K562 (cell line): ENCODE results near the gene LRRC74B. TPM values are rescaled to one million over a fixed set of nuclear protein-coding genes. Genes with fewer than 3 reads are reported as not detected.

Experiments used
- ATAC-seq: fragments of 200-7000 bp; cut with Tn5 transposase; 3 replicates; pipeline ENCODE4 v1.9.1; 2020; ENCODE audit warnings: moderate library complexity
- BruUV-seq: library from RNA; stranded (reverse); fragments of 400-500 nt; replicated peaks from 2 replicates; lab custom pipeline; 2021; lab: Mats Ljungman, UMichigan
- CTCF ChIA-PET: fragments of 300-600 bp; formaldehyde crosslinking; extraction: SDS; loops from one replicate; lab custom pipeline; 2021; ENCODE audit warnings: low intra/inter-chr PET ratio; lab: Yijun Ruan, JAX
- POLR2A ChIA-PET: fragments of 300-600, 350-650 bp; sonication (Branson Sonifier 250); formaldehyde crosslinking; extraction: SDS; loops from one replicate; lab custom pipeline; 2021; ENCODE audit warnings: antibody characterized with exemption, inconsistent platforms; lab: Yijun Ruan, JAX
- DNase-seq, 4 experiments: peaks; one replicate each; pipeline versions ENCODE4 v3.0.0 to v3.0.0-alpha.2; 2011 to 2018; ENCODE audit warnings: low spot score in 3 of 4, mixed read lengths in 3 of 4; ENCODE audit errors: extremely low read depth in 1 of 4
- FAIRE-seq: peaks from 2 replicates; lab custom pipeline; 2011; peaks lifted over from hg19 to GRCh38; lab: Jason Lieb, UNC
- H2AFZ ChIP-seq: 2 replicates; pipeline ENCODE4 v1.6.0; 2011; ENCODE audit warnings: low read depth, low read length, control low read depth, inconsistent platforms
- H3K27ac ChIP-seq: fragments of 200-600 bp; 3 replicates; pipeline ENCODE4 v1.8.0; 2011; ENCODE audit warnings: low read depth, mild to moderate bottlenecking, control low read depth, inconsistent platforms, low read length, moderate library complexity, mixed read lengths; ENCODE audit errors: extremely low read depth
- H3K27me3 ChIP-seq, 2 experiments: fragments of 300-600 bp in 1 of 2; 2 replicates in 1 of 2; 3 replicates in 1 of 2; pipeline versions ENCODE4 v1.6.0 to v1.8.0; 2011; ENCODE audit warnings: inconsistent platforms in 2 of 2, low read length in 2 of 2, mild to moderate bottlenecking in 1 of 2, mixed read lengths in 1 of 2, moderate library complexity in 1 of 2; ENCODE audit not compliant: control insufficient read depth in 2 of 2, insufficient read depth in 2 of 2
- H3K36me3 ChIP-seq: fragments of 300-600 bp; 3 replicates; pipeline ENCODE4 v1.8.0; 2011; ENCODE audit warnings: mild to moderate bottlenecking, low read length, inconsistent platforms; ENCODE audit not compliant: control insufficient read depth, insufficient read depth
- H3K4me1 ChIP-seq, 2 experiments: fragments of 200-600 bp in 1 of 2; replicated peaks in 1 of 2; 2 replicates in 1 of 2; 3 replicates in 1 of 2; pipeline versions ENCODE4 v1.5.1 to v1.8.0; 2011; ENCODE audit warnings: inconsistent platforms in 2 of 2, low read length in 2 of 2, mild to moderate bottlenecking in 1 of 2, mixed read lengths in 1 of 2, moderate library complexity in 1 of 2; ENCODE audit not compliant: control insufficient read depth in 2 of 2, insufficient read depth in 2 of 2
- H3K4me2 ChIP-seq: 2 replicates; pipeline ENCODE4 v1.6.1; 2011; ENCODE audit warnings: low read length, control low read depth, inconsistent platforms, mixed read lengths; ENCODE audit not compliant: insufficient read depth
- H3K4me3 ChIP-seq: fragments of 200-600 bp; sonication (generic), shearing (Covaris generic); 2 replicates; pipeline ENCODE4 v1.5.1; 2016; ENCODE audit warnings: control low read depth, inconsistent platforms
- H3K79me2 ChIP-seq: fragments of 200-600 bp; 3 replicates; pipeline ENCODE4 v1.8.0; 2011; ENCODE audit warnings: low read length, inconsistent platforms; ENCODE audit not compliant: control insufficient read depth, insufficient read depth
- H3K9ac ChIP-seq, 2 experiments: 2 replicates each; pipeline versions ENCODE4 v1.6.0 to v1.6.1; 2011; ENCODE audit warnings: low read depth in 2 of 2, low read length in 2 of 2, control low read depth in 1 of 2, inconsistent platforms in 1 of 2, mild to moderate bottlenecking in 1 of 2, mixed read lengths in 1 of 2; ENCODE audit not compliant: insufficient read depth in 1 of 2
- H3K9me1 ChIP-seq: one replicate; pipeline ENCODE4 v1.6.0; 2011; ENCODE audit warnings: inconsistent platforms, mild to moderate bottlenecking, low read length, moderate library complexity; ENCODE audit not compliant: control insufficient read depth, insufficient read depth
- H3K9me3 ChIP-seq: replicated peaks from 2 replicates; pipeline ENCODE4 v1.5.1; 2011; ENCODE audit warnings: low read depth, low read length, inconsistent platforms; ENCODE audit not compliant: control insufficient read depth, insufficient read depth
- H4K20me1 ChIP-seq: replicated peaks from 2 replicates; pipeline ENCODE4 v1.6.1; 2011; ENCODE audit warnings: low read length, inconsistent platforms, mixed read lengths; ENCODE audit not compliant: control insufficient read depth, insufficient read depth
- HDAC6 ChIP-seq: IDR thresholded peaks from 2 replicates; pipeline ENCODE4 v1.6.1; 2012; ENCODE audit warnings: low read depth, mild to moderate bottlenecking, control low read depth, inconsistent platforms, low read length, moderate library complexity
- HMG20B ChIP-seq: fragments of 250-450 bp; sonication (Bioruptor Pico); IDR thresholded peaks from 2 replicates; pipeline ENCODE4 v1.5.0; 2021; ENCODE audit warnings: mild to moderate bottlenecking
- KDM5B ChIP-seq: fragments of 200-600 bp; sonication (generic); IDR thresholded peaks from 2 replicates; pipeline ENCODE4 v1.6.1; 2012; ENCODE audit warnings: low read depth, mild to moderate bottlenecking, moderate library complexity, low read length, control low read depth, inconsistent platforms; ENCODE audit not compliant: insufficient replicate concordance
- MCM3 ChIP-seq: fragments of 450-650 bp; IDR thresholded peaks from 2 replicates; pipeline ENCODE4 v1.6.1; 2016
- MEF2A ChIP-seq: IDR thresholded peaks from 2 replicates; pipeline ENCODE4 v1.6.1; 2011; ENCODE audit warnings: low read depth, mild to moderate bottlenecking, low read length, moderate library complexity; ENCODE audit not compliant: control insufficient read depth
- PML ChIP-seq: IDR thresholded peaks from 2 replicates; pipeline ENCODE4 v1.6.1; 2012; ENCODE audit warnings: low read length, inconsistent platforms
- POLR2B ChIP-seq: fragments of 450-650 bp; IDR thresholded peaks from 2 replicates; pipeline ENCODE4 v1.6.1; 2018; ENCODE audit warnings: low read depth; ENCODE audit not compliant: partially characterized antibody
- SAFB ChIP-seq: fragments of 200-400 bp; formaldehyde crosslinking; IDR thresholded peaks from 2 replicates; pipeline ENCODE4 v1.6.1; 2017; ENCODE audit warnings: low read depth, low read length, borderline replicate concordance
- STAG1 ChIP-seq: sonication (generic); formaldehyde crosslinking; IDR thresholded peaks from 2 replicates; pipeline ENCODE4 v1.5.0; 2020; ENCODE audit warnings: missing genetic modification reagents, borderline replicate concordance
- THRAP3 ChIP-seq: fragments of 450-650 bp; IDR thresholded peaks from 2 replicates; pipeline ENCODE4 v1.6.1; 2016; ENCODE audit warnings: mild to moderate bottlenecking, inconsistent platforms, borderline replicate concordance
- YY1 ChIP-seq, 3 experiments: IDR thresholded peaks; 2 replicates each; pipeline ENCODE4 v1.6.1; 2011; ENCODE audit warnings: low read length in 2 of 3, mild to moderate bottlenecking in 2 of 3, moderate library complexity in 2 of 3, borderline replicate concordance in 1 of 3, control low read depth in 1 of 3, low read depth in 1 of 3; ENCODE audit not compliant: insufficient read depth in 3 of 3, insufficient replicate concordance in 2 of 3, control insufficient read depth in 1 of 3, insufficient read length in 1 of 3; ENCODE audit errors: extremely low read depth in 1 of 3
- ZC3H4 ChIP-seq: sonication (generic); formaldehyde crosslinking; IDR thresholded peaks from 2 replicates; pipeline ENCODE4 v1.9.0; 2021; ENCODE audit warnings: missing genetic modification reagents, borderline replicate concordance
- WGBS: fragments of 100-300 bp; shearing (Covaris generic); methylation state at CpG from one replicate; pipeline ENCODE4 v1.1.6; 2016; ENCODE audit warnings: low coverage, mixed read lengths; ENCODE audit not compliant: insufficient coverage; ENCODE audit errors: missing lambda C conversion rate; 5-methylcytosine and 5-hydroxymethylcytosine counted together
- in situ Hi-C: fragments of 300-500 bp; cut with MboI; formaldehyde crosslinking; loops from 4 replicates; pipeline ENCODE4 v1.15.0; 2018; ENCODE audit warnings: inconsistent platforms, mixed read lengths
- intact Hi-C: fragments of 100-400 bp; cut with micrococcal nuclease; formaldehyde crosslinking; loops from 2 replicates; pipeline ENCODE4 v1.14.2; 2022
- polyA plus RNA-seq, 8 experiments: library from polyadenylated mRNA; depleted of rRNA in 4 of 8; stranded (reverse) in 5 of 8; unstranded in 3 of 8; fragments of >200 nt; fragmentation: Nextera tagmentation in 2 of 8; fragmentation: Illumina TruSeq in 1 of 8; extraction: Ambion mirVana in 2 of 8; extraction: Trizol in 1 of 8; gene quantifications; 2 replicates each; pipeline versions ENCODE4 v1.2.1 to v1.2.3, GENCODE V29; 2011 to 2014; ENCODE audit warnings: inconsistent platforms in 1 of 8, missing spikeins in 1 of 8
- total RNA-seq, 7 experiments: library from RNA; depleted of rRNA in 6 of 7; stranded (reverse); fragments of >200 nt in 6 of 7; fragmentation: Illumina TruSeq in 2 of 7; extraction: Trizol in 2 of 7; gene quantifications; 2 replicates each; pipeline versions ENCODE4 v1.2.1 to v1.2.3, GENCODE V29; 2011 to 2021; ENCODE audit warnings: low replicate concordance in 1 of 7
- TF ChIP-seq, protein P1 (sequence below): sonication (generic); formaldehyde crosslinking; IDR thresholded peaks from 2 replicates; pipeline ENCODE4 v1.8.0; 2022; ENCODE audit warnings: mild to moderate bottlenecking, missing genetic modification reagents
- TF ChIP-seq, protein P2 (sequence below), 2 experiments: fragments of 250-450 bp in 1 of 2; fragments of 450-650 bp in 1 of 2; sonication (Bioruptor Pico) in 1 of 2; IDR thresholded peaks; 2 replicates each; pipeline versions ENCODE4 v1.6.1 to v1.8.0; 2016 to 2021; ENCODE audit warnings: mild to moderate bottlenecking in 2 of 2, moderate library complexity in 2 of 2, missing compliant biosample characterization in 1 of 2, missing genetic modification characterization in 1 of 2

Gene LRRC74B
- total and polyA plus RNA-seq, 9 of the 15 experiments (the other 6 are each of a cell fraction or from before 2014, with no cell fraction given) = not detected

DNA sequence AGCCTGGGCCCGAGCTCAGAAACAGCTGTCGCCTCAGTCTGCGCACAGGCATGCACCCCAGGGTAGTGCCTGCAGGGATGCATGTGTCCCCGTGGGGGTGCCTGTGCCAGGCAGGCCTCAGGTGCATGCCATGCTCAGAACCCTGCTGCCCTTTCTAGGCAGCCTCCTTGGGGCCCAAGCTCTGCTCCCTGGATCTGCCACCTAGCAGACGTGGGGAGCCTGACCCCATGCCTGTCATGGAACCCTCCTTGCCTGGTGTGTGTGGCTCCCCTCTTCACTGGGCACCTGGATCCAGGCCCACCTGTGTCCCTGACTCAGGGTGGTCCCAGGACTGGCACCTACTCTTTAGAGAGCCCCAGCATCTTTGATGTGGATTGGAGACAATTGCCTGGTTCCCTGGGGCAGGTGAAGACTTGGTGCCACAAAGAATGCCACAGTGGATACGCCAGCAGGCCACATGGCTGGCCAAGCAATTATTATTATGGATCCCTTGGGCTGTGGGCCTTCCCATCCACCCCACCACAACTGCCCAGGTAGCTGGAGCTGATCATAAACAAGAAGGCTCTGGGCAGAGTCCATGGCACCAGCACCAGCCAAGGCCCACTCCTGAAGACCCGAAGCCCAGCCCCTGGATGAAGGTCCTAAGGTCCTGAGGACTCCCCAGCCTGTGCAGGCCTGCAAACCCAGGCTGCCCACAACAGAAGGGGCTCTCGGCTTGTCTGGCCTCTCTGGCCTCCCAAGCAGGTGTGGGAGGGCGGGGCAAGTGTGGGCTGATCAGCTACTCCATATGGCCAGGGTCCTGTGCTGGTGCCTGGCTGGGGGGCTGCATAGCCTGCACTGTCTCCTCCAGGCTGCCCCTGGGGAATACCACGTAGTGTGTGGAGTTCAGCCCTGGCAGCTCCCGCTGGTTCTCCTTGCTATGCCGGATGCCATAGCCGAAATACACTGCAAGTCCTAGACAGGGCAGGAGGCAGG is 17.2 kb upstream of the LRRC74B start:
- Histone ChIP-seq H3K9me1 (peaks cover 4% of the 10 kb centered on the region), H4K20me1 (peaks cover 50% of the 10 kb centered on the region), H3K27ac (no peak overlapping the region), H3K27me3 (peaks cover 45 to 83% of the 10 kb centered on the region in 2 experiments; a peak in 4 of 5 replicates), H2AFZ (no peak overlapping the region), H3K79me2 (no peaks in the 10 kb centered on the region), H3K36me3 (no peaks in the 10 kb centered on the region), H3K4me1 (peaks cover 0 to 61% of the 10 kb centered on the region in 2 experiments; a peak in 4 of 5 replicates), H3K4me3 (no peak overlapping the region), H3K9me3 (no peaks in the 10 kb centered on the region), H3K9ac (peak overlapping the region in 1 of 2 experiments; percentile 54; a peak in 2 of 4 replicates), H3K4me2 (no peak overlapping the region)
- in situ Hi-C loops (no loop called here), intact Hi-C loops (no loop called here)
- no peak for ATAC-seq
- BruUV-seq = no TSS peak
- FAIRE-seq = no peak
- DNase-seq = no peak
- CTCF ChIA-PET = no interaction called here
- 8% methylated on average over 13 of the region's 13 CpGs for WGBS
- POLR2A ChIA-PET = interaction anchor here (0.6 to 10.2 kb wide), 10 partner anchors 10 to 1990 kb away, joined by 3 to 120 read pairs (median 4); partner anchors contain the start of genes LRRC74B, P2RX6 and THAP7
- TF ChIP-seq MEF2A = no peak
- TF ChIP-seq POLR2B = no peak
- 0 out of 2 replicates have a peak, but pooled peaks have one; percentile 57 for TF ChIP-seq HDAC6
- TF ChIP-seq STAG1 (CRISPR knock-in tag) = 0 out of 2 replicates have a peak, but pooled peaks have one; percentile 25
- TF ChIP-seq PML = no peak
- no peak for TF ChIP-seq SAFB
- TF ChIP-seq MCM3 = no peak
- TF ChIP-seq HMG20B (CRISPR knock-in tag) = 0 out of 2 replicates have a peak, but pooled peaks have one; percentile 56
- TF ChIP-seq KDM5B = peak; percentile 19
- TF ChIP-seq, protein P1, sequence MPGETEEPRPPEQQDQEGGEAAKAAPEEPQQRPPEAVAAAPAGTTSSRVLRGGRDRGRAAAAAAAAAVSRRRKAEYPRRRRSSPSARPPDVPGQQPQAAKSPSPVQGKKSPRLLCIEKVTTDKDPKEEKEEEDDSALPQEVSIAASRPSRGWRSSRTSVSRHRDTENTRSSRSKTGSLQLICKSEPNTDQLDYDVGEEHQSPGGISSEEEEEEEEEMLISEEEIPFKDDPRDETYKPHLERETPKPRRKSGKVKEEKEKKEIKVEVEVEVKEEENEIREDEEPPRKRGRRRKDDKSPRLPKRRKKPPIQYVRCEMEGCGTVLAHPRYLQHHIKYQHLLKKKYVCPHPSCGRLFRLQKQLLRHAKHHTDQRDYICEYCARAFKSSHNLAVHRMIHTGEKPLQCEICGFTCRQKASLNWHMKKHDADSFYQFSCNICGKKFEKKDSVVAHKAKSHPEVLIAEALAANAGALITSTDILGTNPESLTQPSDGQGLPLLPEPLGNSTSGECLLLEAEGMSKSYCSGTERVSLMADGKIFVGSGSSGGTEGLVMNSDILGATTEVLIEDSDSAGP (CRISPR knock-in tag) = peak; percentile 61
- no peak for TF ChIP-seq THRAP3
- TF ChIP-seq YY1 (IDR thresholded peaks at IDR 0.05; ENCODE audit: borderline replicate concordance in 1 of 3, control insufficient read depth in 1 of 3, extremely low read depth in 1 of 3, insufficient read depth in 3 of 3, insufficient read length in 1 of 3, insufficient replicate concordance in 2 of 3, low read depth in 1 of 3, low read length in 2 of 3) = no peak
- TF ChIP-seq ZC3H4 (CRISPR knock-in tag) = peak; percentile 66; the same call in 1 of the 2 replicates
- TF ChIP-seq, protein P2, sequence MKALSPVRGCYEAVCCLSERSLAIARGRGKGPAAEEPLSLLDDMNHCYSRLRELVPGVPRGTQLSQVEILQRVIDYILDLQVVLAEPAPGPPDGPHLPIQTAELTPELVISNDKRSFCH (CRISPR knock-in tag; IDR thresholded peaks at IDR 0.05) = no peak
- TF ChIP-seq, protein P2 (tag; IDR thresholded peaks at IDR 0.05) = no peak
